GM19468 (cell line): ENCODE data around the gene MYH9.
"Not testable (repeated sequence)": the region's sequence is repeated elsewhere in the genome, so short reads cannot be mapped to it uniquely, and the experiment has no call there.

Source experiments
- ATAC-seq: cut with Tn5 transposase; IDR thresholded peaks from one replicate; pipeline ENCODE4 v1.9.1; 2021; ENCODE audit warnings: mild to moderate bottlenecking, moderate library complexity, moderate number of reproducible peaks; ENCODE audit not compliant: unreplicated experiment; ENCODE audit errors: extremely low read depth

The MYH9 gene

GRCh38 chr22:36258701-36259614 lies 128.8 kb downstream of the MYH9 start:
- no peak for ATAC-seq

DNA sequence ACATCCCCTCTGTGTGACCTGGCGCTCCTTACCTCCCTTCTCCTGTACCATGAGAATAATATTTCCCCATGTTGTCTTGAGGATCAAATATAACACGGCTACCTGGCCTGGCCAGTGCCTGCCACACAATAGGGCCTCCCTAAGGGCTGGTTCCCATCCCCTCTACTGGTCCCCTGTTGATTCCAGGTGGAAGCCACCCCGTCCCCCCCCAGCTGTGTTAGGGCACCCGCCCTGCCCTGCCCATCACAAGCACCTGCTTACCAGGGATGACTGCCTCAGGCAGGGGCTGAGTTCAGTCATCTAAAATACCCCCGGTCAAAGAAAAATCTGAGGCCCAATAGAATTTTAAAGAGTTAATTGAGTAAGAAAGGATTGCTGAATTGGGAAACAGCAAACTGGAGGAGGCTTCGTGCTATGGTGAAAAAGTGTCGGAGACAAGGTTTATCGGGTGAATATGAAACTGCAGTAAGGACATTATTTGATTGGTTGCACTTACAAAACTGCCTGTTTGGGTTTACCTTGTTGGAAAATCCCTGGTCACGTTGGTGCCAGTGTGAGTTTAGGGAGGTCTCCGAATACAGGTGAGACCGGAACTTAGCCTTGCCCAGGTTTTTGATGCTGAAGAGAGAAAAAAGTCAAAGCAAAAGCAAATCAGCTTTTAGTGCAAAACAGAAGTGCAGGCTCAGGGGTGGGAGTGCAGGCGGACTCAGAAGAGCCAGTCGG lies 129.7 kb downstream of the MYH9 start:
- ATAC-seq: no peak

- no peak for ATAC-seq
Observed at GRCh38 chr22:36257308-36257707, 130.5 kb downstream of the MYH9 start.

- no peak for ATAC-seq
Observed at GRCh38 chr22:36256478-36256877, 131.3 kb downstream of the MYH9 start.

GRCh38 chr22:36255572-36255971 lies 132.2 kb downstream of the MYH9 start:
- ATAC-seq: not testable (repeated sequence)

DNA sequence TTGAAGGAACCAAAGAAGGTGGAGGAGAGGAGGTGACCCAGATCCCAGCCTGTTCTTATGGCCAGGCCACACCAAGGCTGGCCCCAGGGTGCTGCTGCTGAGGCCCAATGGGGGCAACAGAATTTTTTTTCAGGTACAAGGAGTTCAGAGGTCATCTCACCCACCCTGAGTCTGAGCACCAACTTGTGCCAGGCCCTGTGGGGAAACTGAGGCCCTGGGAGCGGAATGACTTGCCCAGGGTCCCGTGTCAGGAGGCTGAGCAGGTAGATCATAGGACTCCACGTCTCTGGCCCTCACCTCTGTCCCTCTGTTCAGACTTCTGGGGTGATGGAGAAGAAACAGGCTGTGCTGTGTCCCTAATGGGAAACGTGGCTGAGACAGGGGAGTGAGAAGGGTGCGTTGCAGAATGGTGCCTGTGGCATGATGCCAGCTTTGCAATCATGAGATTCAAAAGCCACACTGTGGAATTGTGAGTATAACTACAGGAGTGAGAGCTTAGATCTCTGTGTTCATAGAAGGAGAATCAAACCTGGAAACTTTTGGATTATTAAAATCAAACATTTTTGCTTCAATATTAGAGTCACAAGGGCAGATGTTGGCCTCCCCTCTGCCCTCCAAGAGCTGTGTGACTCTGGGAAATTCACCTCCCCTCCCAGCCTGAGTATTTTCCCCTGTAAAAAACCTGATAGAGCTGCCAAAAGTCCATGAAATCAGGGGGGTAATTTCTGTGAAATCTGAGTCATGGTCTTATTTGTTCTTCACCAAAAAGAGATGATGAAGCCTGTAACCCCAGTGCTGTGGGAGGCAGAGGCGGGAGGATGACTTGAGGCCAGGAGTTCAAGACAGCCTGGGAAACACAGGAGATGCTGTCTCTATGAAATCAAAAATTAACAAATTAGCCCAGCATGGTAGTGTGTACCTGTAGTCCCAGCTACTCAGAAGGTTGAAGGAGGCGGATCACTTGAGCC lies 134.0 kb downstream of the MYH9 start:
- no peak for ATAC-seq

DNA sequence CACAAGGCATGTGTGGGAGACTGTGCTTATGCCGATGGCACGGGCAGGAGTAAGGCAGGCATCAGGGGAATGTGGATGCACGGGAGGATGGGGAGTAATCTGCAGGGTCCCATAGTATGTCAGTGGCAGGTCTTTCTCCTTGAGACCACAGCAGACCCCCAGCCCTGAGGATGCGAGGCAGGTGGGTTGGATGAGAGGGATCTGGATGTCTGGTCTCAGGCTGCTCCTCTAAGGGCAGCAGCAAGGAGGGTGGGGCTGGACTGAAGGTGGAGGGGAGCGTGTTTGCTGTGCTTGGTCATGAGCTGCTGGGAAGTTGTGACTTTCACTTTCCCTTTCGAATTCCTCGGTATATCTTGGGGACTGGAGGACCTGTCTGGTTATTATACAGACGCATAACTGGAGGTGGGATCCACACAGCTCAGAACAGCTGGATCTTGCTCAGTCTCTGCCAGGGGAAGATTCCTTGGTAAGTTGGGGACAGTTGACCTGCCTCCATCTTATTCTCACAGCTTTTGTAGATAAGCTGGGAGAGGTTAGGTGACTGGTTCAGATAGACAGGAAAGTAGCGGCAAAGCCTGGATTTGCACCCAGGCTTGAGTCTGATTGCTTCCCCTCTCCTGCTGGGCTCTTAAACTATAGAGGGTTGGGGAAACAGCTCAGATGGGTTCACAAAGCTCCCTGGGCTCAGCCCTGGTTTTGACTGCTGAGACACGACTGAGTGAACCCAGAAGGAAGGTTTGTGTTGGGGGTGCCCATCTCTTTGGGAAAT lies 134.8 kb downstream of the MYH9 start, which contains the start of gene APOL1:
APOL1 (plus strand) TSS at position 380 of the 769 bp plus-strand sequence. CDS start 1,823 bp downstream, outside the sequence.
- peak; percentile 49 for ATAC-seq

GRCh38 chr22:36251979-36252608 lies 135.7 kb downstream of the MYH9 start:
- not testable (repeated sequence) for ATAC-seq

- not testable (repeated sequence) for ATAC-seq
Observed at GRCh38 chr22:36250292-36250960, 137.3 kb downstream of the MYH9 start.

DNA sequence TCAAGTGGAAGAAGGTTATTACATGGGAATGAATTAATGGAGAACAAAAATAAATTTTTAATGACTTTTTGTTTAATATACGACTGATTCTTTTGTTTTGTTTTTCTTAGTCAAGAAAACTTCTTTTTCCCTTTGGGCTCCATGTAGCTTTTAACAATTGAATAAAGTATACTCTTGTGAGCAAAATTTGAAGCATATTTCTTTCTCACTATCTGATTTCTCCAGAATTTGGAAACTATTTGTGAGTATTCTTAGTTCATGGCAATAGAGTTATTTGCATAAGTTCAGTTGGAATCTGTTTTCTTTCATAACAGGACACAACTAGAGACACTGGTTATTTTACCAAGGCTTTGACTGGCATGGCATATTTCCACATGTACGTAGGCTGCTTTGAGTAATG lies 138.6 kb downstream of the MYH9 start:
- no peak for ATAC-seq

DNA sequence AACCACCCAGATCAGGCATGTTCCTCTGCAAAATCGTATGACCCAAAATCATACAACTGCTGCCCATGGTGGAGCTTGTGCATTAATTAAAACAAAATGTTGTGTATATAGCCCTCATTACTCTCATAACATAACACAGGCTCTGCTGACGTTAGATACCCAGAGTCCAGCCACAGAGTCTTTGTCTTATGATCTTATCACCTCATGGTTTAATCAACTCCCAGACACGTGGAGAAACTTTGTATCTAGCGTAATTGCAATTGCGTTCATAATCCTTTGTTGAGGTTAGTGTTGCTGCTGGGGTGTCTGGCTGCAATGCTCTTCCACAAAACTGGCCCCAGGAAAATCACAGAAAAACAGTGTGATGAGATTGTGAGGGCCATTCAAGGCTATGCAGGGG lies 139.8 kb downstream of the MYH9 start:
- no peak for ATAC-seq

GRCh38 chr22:36246718-36247117 lies 141.0 kb downstream of the MYH9 start:
- no peak for ATAC-seq

- ATAC-seq: no peak
Observed at GRCh38 chr22:36245805-36246356, 141.9 kb downstream of the MYH9 start.

GRCh38 chr22:36244522-36245391 lies 143.0 kb downstream of the MYH9 start:
- no peak for ATAC-seq

- no peak for ATAC-seq
Observed at GRCh38 chr22:36243986-36244385, 143.8 kb downstream of the MYH9 start.

GRCh38 chr22:36239401-36240171 lies 148.2 kb downstream of the MYH9 start, which contains the start of gene APOL2:
APOL2 (minus strand) TSS chr22:36239527; CDS start chr22:36233162, 6,365 bp downstream.
- ATAC-seq: peak; percentile 89

GRCh38 chr22:36239150-36239400 lies 148.7 kb downstream of the MYH9 start:
- no peak for ATAC-seq
